ENCODE data around the gene BRMS1.

GRCh38 chr11:66346476-66347424 lies 1.8 kb upstream of the BRMS1 start:
- TF ChIP-seq CTCF (IDR thresholded peaks at IDR 0.05; ENCODE audit: low read length) (no peak), EZH2 (optimal IDR thresholded peaks at IDR 0.05; ENCODE audit: low read depth, low read length) (no peak)

Data from MM.1S (cell line).